ENCODE data around the gene MTA1.

The MTA1 gene

DNA sequence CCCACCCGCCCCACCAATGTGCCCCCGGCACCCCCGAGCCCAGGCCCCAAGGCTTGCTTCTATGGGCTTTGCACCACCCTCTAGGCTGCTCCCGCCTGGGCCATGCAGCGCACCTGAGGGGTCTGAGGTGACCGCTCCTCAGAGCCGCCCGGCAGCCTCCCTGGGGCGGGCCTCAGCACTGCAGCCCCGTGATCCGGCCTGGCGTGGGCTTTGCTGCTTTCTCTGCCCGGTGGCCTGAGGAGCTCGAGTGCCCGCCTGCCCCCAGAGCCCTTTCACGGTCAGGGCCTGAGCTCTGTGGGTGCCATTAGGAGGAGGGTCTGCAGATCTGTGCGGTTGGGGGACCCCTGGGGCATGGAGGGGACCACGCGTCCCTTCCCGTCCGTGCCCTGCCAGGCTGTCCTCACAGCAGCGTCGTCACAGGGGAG, 6.2 kb downstream of the MTA1 start:
- no peak for DNase-seq

- no peak for DNase-seq
Observed at GRCh38 chr14:105426416-105427130, 6.9 kb downstream of the MTA1 start.

GRCh38 chr14:105427412-105427811, 7.8 kb downstream of the MTA1 start:
- no peak for DNase-seq

DNA sequence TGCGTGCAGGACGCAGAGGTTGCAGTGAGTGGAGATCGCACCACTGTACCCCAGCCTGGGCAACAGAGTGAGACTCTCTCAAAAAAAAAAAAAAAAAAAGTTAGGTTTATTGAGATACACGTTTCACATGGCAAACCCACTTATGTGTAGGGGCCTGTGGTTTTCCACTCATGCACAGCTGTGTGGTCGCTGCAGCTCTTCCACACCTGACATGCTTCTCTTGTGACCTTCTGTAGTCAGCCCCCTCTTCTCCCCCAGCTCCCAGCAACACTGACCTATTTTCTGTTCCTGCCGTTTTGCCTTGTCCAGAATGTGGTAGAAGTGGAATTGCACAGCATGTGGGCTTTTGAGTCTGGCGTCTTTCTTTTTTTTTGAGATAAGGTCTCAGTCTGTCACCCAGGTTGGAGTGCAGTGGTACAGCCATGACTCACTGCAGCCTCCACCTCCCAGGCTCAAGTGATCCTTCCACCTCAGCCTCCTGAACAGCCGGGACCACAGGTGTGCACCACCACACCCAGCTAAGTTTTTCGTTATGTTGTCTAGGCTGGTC, 8.4 kb downstream of the MTA1 start:
- DNase-seq = no peak

- no peak for DNase-seq
Observed at GRCh38 chr14:105430042-105430441, 10.4 kb downstream of the MTA1 start.

DNA sequence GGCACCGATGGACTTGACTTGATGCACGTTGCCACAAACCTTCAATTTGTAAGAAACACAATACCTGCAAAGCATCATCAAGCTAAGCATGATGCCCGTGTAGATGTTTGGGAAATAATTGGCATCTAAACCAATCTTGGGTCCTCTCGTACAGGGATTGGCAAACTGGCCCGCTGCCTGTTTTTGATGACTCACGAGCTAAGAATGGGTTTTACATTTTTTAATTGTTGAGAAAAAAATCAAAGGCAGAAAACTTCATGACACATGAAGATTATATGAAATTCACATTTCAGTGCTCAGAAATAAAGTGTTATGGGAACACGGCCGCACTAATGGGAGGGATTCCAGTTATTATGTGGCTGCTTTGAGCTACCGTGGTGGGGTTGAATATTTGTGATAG, 10.9 kb downstream of the MTA1 start:
- DNase-seq = no peak

GRCh38 chr14:105431256-105431655, 11.6 kb downstream of the MTA1 start:
- no peak for DNase-seq

GRCh38 chr14:105432657-105433056, 13.0 kb downstream of the MTA1 start:
- no peak for DNase-seq

GRCh38 chr14:105433161-105433605, 13.6 kb downstream of the MTA1 start:
- no peak for DNase-seq

DNA sequence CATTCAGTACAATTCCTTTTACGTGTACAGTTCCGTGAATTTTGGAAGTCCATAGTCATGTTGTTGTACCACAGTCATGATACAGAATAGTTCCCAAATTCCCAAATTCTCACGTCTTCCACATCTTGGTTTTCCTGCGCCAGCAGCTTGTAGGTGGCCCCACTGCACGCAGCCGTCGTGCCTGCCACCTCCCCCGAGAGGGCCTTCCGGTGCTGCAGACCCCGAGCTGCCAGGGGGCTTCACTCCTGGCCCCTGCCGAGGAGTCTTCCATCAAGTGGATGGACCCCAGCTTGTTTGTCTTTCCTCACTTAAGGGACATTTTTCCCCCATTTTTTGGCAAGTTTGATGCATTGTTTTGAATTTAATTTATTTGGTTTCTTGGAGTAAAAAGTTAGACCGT, 16.8 kb downstream of the MTA1 start:
- no peak for DNase-seq

DNA sequence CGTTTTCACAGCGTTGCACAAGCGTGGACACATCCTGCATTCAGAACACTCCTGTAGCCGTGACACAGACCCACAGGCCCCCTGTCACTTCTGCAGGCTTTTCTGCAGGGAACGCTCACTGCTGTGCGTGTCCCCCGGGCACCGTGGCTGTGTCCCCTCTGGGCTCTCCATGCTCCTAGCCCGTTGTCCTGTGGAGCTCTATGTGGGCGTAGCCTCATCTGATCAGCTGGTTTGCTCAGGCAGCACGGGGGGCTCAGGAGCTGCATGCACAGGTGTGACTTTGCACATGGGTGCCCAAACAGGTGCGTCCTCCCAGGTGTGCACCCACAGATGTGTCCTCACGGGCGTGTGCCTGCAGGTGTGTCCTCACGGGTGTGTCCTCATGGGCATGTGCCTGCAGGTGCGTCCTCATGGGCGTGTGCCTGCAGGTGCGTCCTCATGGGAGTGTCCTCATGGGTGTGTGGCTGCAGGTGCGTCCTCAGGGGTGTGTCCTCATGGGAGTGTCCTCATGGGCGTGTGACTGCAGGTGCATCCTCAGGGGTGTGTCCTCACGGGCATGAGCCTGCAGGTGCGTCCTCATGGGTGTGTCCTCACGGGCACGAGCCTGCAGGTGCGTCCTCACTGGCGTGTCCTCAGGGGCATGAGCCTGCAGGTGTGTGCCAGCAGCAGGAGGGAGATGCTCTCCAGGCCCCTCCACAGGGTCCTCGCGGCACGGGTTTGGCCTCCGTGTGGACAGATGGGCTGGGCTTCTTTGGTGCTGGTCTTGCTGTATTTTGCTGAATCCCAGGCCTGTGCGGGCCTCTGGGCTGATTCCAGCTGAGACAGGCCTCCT, 17.5 kb downstream of the MTA1 start:
- no peak for DNase-seq

GRCh38 chr14:105437723-105438500, 18.3 kb downstream of the MTA1 start:
- DNase-seq = no peak

GRCh38 chr14:105439179-105439578, 19.6 kb downstream of the MTA1 start:
- no peak for DNase-seq

GRCh38 chr14:105439710-105440553, 20.3 kb downstream of the MTA1 start:
- no peak for DNase-seq

GRCh38 chr14:105440554-105440900, 20.9 kb downstream of the MTA1 start:
- no peak for DNase-seq

DNA sequence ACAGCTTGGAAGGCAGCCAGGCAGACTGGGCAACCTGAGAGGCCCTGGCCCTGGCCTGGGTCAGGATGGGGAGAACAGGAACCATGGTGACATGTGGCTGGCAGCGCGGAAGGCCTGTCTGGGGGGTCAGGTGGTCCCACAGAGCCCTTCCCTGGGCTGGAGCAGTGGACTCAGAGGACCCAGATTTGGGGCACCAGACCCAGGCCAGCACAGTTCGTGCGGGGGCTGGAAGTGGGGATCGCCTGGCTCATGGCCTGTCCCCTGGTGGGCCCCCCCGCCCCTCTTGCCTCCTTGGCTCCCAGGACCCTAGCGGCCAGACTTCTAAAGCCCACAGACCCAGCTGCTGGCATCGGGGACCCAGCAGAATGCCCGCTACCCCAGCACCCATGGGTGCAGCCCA, 21.4 kb downstream of the MTA1 start:
- DNase-seq = no peak

- DNase-seq = no peak
Observed at GRCh38 chr14:105442125-105442524, 22.5 kb downstream of the MTA1 start.

DNA sequence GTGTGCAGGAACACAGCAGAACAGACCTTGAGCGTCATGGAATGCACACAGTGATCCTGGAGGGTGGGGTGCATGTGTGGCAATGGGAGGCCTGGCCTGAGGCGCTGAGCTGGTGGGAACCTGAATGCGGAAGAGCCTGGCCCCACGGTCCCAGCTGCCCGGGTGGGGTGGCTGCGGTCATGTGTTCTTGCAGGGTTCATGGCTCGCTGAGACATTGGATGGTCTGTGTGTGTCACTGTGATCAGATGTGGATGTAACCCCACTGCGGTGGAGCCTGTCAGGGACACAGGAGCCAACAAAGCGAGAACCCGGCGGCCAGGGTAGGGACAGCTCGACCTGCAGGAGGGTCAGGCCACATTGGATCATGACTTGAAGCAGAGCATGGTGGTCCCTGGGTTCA, 23.2 kb downstream of the MTA1 start:
- DNase-seq = no peak

DNA sequence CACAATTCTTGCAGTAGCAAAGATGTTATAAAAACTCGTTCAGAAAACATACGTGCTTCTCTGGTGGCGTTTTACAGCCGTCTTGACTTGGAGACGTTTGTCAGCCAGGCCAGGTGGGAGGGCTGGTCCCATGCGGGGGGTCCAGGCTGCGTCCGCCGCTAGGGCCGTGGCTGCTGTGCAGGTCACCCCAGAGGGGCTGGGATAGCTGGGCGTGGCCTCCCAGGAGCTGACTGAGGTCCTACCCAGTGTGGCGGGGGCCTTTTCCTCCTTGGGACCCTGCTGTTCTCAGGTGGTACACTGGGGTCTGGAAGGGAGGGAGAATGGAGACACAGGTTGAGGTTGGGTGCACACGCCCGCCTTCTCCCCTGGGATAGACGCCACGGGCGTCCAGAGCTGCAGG, 25.2 kb downstream of the MTA1 start:
- no peak for DNase-seq

GRCh38 chr14:105445290-105445689, 25.7 kb downstream of the MTA1 start:
- no peak for DNase-seq

DNA sequence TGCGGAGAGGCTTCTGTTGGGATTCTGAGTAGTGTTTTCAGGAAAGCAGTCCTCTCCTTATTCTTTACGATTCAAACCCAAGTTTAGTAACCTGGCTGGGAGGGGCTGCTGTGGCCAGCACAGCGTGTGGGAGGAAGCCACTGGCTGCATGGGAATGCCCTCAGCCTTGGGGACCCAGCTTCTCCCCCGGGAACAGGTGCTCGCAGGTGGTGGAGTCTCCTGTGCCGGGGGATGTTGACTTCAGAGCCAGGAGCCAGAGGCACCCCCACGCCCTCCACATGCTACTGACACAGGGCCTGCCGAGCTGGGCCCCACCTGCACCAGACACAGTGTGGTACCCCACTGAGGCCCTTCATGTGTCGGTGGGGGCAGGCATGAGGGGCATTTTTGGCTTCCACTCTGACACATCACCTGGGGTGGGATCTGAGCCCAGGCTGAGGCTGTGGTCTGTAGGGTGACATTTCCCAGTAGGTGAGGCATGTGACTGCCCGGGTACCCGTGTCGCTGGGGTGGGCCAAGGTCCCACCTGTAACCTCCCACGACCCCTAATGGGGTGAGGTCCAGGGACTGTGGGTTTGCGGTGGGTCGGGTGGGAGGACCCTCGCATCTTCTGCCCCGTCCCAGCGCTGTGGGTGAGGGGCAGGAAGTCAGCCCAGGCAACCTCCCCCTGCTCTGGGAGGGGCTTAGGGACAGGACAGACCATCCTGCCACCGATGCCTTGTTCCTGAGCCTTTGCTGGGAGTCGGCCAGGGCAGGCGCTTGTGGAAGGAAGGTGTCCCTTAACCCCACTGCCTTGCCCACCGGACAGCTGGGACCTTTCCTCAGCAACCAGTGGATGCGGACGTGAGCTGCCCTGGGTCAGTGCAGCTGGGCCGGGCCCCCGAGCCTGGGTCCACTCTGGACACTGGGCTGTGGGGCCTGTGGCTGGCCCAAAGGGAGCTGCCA, 26.5 kb downstream of the MTA1 start:
- no peak for DNase-seq
